Activated CD4-positive, CD25-positive, alpha-beta regulatory T cell treated with anti-CD3 and anti-CD28 coated beads, Interleukin-2, amount 50 U/mL, for 24 hours (primary cell): ENCODE data around the gene TNFRSF18.
"Not testable (repeated sequence)": the region's sequence is repeated elsewhere in the genome, so short reads cannot be mapped to it uniquely, and the experiment has no call there.

ENCODE experiments used
- ATAC-seq, 2 donors: fragments of 150-1000 bp; cut with Tn5 transposase; one replicate each; pipeline ENCODE4 v1.10.0; 2021; ENCODE audit warnings: mild to moderate bottlenecking in 1 of 2, moderate library complexity in 1 of 2

The TNFRSF18 gene, protein sequence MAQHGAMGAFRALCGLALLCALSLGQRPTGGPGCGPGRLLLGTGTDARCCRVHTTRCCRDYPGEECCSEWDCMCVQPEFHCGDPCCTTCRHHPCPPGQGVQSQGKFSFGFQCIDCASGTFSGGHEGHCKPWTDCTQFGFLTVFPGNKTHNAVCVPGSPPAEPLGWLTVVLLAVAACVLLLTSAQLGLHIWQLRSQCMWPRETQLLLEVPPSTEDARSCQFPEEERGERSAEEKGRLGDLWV

DNA sequence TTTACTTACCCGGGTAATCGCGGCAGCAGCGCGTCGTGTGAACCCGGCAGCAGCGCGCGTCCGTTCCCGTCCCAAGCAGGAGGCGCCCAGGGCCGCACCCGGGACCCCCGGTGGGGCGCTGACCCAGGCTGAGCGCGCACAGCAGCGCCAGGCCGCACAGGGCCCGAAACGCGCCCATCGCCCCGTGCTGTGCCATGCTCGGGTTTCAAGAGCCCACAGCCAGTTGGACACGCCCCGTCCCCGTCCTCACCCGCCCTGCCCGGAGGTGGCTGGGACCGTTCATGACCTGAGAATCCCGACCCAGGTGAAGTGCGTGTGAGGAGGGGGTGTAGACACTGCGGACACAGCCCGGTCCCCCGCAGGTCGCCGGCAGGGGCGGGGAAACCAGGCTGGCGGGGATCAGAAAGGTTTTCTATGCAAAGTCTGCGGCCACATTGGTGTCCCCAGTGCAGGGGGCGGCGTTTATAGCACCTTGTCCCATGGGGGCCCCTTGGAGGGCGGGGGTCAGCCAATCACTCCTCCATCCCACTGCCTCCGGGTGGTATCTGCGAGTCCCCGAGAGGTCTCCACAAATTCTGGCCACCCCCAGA is at the start of gene TNFRSF18:
Gene TNFRSF18 (minus strand): TSS at position 217 of the 590 bp plus-strand sequence. CDS start 21 bp downstream, at position 196.
- peak; percentile 17 to 18 for ATAC-seq

DNA sequence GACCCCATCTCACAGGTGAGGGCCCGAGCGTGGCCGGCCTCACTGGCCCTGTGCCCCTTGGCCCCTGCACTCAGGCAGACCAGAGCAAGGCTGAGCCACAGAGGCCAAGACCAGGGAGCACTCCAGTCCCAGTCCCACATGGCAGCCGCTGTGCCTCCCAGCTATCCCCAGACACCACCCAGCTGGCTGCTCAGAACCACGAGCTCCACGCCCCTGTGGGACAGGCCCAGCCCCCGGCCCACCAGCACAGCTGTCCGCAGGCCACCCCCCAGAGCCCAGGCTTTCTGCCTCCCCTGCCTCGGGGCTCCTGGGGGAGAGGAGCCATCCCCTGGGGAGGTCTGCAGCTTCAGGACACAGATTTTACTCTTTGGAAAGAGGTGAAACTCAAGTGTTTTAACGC is 49.2 kb upstream of the TNFRSF18 start:
- ATAC-seq, result no peak

DNA sequence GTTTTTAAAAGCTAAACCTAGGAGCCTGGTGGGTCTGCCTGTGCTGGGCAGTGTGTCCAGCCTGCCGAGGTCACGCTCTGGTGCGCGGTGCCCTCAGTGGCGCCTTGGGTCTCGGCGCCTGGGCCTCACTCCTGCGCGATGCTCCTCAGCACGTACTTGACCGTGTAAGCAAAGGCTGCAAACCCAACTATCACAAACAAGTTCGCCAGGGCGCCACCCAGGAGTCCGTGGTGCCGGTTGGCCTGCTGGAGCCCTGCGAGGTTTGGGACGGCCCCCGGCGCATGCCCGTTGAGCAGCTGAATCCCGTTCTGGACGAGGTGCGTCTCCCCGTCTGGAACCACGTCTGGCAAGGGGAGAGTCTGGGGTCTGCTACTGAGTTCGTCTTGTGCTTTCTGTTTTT is 48.7 kb upstream of the TNFRSF18 start:
- ATAC-seq, result no peak

DNA sequence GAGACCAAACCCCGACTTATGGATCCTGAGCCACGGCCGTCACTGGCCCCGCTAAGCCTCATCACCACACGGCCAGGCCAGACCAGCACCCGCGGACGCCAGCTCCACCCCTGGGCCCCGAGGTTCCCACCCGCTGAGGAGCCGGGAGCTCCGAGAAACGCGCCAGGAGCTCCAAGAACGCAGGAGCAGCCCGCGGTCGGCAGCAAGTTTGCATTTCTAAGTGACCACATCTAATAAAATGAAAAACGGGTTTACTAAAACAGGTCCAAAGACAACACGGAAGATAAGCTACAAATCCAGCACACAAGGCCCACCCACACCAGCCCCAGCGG is 48.2 kb upstream of the TNFRSF18 start:
- no peak for ATAC-seq

DNA sequence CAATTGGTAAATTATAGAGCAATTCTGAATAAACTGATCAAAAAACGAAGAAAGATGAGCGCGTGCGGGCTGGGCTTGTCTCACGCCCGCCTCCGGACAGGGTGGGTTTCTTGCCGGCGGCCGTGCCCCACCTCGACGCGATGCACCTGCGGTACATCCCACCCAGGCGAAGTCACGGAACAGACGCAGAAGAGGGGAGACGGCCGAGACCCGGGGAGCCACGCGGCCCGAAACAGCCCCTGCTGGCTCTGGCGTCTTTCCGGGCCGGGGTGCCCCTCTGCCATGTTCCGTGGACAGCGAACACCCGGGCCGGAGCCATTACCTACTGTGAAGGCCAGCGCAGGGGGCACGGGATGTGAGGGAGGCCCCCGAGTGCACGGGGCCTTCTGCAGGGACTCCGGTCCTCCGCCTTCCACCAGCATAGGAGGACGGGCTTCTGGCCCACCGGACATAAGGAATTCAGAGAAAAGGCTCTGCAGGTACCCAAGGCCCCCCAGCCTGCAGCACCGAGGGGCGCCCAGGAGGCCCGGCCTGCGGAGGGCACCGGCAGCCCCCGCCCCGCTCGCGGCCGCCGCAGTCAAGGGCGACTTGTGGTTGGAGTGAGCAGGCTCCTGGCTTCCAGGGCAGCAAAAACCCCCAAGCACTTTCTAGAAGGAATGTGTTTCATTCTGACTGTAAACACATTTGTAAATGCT is 47.7 kb upstream of the TNFRSF18 start:
- ATAC-seq, result no peak

DNA sequence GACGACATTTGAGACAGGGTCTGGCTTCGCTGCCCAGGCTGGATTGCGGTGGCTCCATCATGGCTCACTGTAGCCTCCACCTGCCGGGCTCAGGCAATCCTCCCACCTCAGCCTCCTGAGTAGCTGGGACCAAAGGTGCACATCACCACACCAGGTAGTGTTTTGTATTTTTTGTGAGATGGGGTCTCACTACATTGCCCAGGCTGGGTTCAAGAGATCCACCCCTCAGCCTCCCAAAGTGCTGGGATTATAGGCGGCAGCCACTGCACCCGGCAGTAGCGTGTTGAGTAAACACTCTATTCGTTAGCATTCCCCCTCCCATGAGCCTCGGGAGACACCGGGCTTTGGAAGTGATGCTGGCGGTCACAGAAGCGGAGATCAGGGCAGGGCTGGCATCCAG is 46.9 kb upstream of the TNFRSF18 start:
- ATAC-seq, result no peak

DNA sequence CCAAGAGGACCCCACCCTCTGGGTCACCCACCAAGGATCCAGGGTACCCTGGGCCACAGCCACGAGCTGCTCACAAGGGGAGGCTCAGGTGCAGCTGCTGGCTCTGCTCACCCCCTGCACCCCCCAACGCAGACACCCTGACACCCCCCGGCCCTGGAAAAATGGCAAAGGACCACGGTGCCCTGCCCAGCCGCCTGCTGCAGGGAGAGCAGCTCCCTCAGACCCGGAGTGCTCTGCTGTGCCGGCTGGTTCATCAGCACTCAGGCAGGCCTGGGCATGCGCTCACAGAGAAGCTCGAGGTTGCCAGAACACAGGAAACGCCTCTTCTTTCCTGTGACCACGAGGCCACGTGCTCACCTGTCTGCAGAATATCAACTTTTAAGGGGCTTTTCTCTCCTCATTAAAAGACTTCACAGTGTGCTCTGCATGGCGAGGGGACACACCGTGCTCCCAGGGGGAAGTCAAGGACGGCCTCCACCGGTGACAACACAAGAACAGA is 44.4 kb upstream of the TNFRSF18 start:
- peak; percentile 87 to 89 for ATAC-seq

DNA sequence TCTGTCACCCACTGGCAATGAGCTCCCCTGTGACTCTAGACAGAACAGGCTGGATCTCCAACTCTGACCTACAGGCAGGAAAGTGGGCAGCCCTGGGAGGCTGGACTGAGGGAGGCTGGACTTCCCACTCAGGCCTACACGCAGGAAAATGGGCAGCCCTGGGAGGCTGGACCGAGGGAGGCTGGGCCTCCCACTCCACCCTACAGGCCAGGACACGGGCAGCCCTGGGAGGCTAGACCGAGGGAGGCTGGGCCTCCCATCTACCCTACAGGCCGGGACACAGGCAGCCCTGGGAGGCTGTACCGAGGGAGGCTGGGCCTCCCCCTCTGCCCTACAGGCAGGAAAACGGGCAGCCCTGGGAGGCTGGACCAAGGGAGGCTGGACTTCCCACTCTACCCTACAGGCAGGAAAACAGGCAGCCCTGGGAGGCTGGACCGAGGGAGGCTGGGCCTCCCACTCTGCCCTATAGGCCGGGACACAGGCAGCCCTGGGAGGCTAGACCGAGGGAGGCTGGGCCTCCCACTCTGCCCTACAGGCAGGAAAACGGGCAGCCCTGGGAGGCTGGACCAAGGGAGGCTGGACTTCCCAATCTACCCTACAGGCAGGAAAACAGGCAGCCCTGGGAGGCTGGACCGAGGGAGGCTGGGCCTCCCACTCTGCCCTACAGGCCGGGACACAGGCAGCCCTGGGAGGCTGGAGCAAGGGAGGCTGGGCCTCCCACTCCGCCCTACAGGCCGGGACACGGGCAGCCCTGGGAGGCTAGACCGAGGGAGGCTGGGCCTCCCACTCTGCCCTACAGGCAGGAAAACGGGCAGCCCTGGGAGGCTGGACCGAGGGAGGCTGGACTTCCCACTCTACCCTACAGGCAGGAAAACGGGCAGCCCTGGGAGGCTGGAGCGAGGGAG is 41.9 kb upstream of the TNFRSF18 start:
- ATAC-seq, result not testable (repeated sequence)

DNA sequence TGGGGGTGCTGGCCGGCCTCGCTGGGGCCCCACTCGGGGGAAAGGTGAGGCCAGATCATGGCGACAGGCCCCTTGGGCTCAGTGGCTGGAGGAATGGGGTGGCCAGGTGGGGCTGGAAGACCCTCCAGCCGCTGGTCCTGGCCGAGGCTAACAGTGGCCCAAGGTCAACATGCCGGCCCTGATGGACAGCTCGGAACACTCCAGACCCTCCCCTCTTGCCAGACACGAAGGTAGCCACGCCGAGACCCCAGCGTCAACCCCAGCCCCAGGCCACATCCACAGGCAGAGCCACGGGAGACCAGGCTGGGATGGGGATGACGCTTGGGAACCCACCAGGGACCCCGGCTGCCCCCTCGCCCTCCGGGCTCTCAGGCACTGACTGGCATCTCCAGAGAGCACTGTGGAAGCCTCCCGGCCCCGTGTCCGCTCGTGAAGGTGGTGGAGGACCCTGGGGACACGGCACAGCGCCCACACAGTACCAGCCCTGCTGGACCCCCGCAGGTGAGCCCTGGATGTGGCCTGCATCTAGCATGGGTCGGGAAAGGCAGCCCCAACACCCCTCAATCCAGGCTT is 41.0 kb upstream of the TNFRSF18 start:
- ATAC-seq, result no peak

DNA sequence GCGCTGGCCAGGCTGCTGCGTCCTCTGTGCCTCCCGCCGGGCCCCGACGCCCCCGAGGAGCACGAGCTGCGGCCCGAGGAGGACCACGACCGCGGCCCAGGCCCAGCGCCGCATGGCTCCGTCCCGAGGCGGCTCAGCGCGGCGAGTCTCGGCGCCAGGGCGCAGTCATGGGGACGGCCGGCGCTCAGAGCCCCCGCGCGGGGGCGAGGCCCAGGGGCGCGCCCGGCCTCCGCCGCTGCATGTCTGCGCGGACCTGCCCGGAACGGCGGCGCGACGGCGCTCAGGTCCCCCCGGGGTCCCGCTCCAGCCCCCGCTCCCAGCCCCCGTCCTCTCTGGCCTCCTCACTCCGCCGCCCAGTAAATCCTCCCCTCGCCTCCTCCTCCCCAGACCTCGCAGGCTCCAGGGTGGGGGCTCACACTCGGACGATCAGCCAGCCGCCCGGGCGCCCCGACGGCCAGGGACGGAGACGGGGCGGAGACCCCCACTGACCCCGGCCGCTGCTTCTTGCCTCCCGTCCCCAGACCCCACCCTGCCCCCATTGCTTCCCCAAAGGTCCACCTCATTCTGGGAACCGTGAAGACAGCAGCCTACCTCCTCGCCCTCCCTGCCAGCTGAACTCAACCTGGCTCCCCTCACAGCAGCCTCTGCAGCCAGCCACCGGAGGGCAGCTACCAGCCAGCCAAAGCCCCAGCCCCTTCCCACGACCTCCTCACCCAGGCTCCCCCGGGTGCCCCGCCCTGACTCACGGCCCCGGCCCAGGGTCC is 40.4 kb upstream of the TNFRSF18 start, which contains the start of gene C1QTNF12:
Gene C1QTNF12 (minus strand): TSS at position 146 of the 764 bp plus-strand sequence. CDS start 32 bp downstream, at position 114.
- ATAC-seq, result no peak

DNA sequence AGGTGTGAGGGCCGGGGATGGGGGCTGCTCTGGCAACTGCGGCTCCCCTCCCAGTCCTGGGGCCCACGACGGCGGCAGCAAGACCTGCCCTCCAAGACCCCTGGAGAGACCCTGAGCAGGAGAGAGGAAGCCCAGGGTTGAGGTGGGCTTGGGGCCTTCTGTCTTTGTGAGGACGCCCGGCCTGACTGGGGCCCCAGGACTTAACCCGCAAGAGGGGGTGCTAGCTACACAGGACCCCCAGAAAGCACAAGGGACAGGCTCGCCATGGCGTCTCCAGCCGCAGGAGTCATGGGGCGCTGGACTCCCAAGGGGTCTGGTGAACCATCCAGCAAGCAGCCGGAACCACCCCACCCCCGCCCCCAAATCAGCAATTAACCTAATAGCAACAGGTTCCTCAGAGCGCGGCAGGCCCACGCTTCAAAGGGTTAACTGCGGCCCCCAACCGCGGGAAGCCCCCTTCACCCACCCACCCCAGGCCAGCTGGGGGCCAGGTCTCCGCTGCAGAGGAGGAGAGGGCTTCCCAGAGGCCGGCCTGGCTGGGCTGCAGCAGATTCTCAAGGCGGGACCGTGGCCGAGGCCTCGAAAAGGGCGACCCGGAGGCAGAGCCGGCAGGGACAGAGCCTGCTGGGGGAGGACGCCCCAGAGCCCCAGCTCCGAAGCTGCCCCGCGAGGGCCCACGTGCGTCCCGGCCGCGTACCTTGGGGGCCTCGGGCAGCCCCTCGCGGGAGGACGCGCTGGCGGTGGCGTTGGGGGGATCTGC is 39.6 kb upstream of the TNFRSF18 start:
- no peak for ATAC-seq

DNA sequence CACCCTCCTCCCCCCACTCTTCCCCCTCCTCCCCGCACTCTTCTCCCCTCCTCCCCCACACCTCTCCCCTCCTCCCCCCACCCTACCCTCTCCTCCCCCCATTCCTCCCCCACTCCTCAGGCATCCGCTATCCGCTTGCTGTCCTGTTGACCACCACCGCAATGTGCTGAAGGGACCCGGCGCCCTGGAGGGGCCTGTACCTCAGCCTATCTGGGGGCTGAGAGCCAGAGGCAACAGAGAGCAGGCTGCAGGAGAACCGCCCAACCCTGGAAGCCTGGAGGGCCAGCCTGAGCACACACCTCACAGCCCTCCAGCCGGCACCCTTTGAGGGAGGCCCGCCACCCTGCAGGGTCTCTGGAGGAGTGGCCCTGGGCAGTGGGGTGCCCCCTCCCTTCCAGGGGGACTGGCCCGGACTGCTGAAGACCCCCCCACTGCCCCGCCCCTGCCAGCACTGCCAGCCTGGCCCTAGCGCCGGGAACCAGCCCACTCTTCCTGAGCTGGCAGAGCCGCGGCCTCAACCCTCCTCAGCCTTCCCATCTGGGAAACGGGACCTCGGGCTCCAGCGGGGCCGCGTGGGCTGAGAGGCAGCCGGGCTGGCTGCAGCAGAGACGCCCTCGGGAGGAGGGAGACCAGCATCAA is 38.9 kb upstream of the TNFRSF18 start:
- no peak for ATAC-seq

DNA sequence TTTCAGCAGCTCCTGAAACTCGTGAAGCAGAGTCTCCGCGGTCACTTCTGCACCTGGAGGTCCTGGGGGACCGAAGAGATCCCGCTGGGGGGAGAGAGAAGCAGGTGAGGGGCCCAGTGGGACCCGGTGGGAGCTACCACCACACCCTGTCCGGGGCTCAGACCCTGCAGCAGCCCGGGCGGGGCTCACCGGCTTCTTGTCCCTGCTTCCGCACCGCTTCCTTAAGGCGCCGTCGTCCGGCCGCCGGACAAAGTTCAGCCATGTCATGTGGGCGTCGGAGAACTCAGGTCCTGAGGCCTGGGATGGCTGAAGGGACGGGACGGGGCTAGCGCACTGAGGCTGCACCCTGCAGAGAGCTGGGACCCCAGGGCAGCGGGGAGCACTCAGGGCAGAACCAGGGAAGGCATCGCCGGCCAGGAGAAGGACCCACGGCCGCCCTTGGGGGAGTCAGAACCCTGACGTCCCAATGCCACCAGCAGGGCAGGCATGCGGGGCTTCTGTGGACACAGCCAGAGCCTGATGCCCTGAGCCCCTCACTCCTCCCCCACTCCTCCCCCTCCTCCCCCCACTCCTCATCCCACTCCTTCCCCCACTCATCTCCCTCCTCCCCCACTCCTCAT is 37.9 kb upstream of the TNFRSF18 start:
- no peak for ATAC-seq

DNA sequence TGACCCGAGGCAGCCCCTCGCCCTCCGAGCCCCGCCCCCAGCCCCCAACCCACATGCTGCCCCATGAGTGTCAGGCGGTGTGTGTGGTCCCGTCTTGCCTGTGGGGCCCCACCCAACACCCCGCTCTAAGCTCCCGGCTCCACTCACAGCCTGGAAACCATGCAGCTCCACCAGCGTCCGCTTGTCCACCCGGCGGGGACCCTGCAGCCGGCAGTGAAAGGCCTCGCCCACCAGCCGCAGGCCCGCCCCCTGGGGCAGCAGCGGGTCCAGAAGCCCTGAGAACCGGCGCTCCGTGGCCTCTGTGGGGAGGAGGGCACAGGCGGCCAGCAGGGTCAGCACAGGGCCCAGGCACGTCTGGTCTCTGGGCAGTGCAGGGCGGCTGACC is 37.4 kb upstream of the TNFRSF18 start:
- ATAC-seq, result no peak

DNA sequence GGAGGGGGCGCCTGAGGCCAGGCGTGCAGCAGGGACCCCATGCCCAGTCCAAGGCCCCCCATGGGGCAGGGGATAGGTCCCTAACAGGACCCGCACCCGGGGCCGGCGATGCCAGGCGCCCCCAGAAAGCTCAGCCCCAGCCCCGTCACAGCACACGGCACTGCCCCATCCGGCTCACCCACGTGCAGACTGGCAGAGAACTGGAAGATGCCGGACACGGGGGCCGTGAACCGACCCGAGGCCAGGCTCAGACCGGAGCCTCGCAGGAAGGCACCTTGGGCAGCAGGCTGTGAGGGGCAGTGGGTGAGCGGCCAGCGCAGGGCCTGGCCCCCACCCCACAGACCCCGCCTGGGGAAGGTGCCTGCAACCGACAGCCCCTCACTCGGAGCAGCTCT is 36.9 kb upstream of the TNFRSF18 start:
- no peak for ATAC-seq

DNA sequence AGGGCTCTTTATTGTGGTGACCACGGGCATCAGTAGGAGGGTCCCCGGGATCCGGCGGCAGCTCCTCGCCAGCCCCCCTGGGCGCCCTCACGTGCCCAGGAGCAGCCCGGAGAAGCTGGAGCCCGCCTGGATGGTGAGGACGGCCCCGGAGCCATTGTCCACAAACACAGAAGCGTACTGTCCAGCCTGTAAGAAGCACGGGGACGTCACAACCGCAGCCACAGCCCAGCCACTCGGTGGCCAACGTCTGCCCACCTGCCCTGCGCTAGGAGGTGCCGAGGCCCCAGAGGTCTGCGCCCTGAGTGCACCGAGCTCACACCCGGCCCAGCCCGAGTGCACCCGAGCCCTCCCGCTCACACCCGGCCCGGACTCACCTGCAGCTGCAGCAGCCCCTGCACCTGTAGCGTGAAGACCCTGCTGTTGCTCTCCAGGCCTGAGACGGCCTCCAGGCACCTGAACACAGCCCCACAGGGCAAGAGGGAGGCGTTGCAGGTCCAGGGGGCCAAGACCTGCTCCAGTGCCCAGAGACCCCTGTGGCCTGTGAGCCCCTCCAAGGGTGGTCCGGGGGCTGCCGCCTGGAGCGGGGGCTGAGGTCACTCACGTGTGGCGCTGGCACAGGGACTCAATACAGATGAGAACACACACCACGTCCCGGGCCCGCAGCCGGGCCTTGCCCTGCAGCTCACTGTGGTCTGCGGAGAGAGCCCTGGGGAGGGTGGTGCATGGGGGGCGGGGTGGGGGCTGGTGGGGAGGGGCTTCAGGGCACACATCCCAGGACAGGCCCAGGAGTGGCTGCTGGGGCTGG is 36.3 kb upstream of the TNFRSF18 start:
- ATAC-seq, result no peak

DNA sequence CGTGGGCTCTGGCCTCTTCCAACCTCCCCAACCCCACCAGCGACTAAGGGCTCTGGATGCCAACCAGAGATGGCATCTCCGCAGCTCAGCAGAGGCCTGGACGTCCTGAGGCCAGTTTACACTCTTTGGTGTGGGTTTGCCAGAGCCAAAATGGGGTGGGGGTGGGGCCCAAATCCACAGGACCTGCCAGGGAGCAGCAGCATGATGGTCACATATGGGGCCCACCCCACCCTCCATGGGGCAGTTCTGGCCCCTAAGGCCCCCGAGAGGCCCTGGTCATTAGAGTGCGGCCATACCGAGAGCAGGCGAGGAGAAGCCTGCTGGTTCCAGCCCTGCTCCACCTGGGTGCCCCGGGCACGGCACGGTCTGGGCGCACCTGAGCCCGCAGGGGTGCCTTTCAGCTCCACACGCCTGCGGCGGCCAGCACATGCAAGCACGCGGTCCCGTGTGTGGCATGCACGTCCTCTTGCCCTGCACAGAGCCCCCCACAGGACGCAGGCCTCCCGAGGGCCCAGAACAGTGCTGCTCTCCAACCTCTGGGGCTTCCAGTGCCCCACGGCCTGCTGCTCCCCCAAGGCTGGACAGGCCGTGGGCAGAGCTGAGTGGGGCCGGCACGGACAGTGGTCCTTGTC is 35.3 kb upstream of the TNFRSF18 start:
- ATAC-seq, result no peak

DNA sequence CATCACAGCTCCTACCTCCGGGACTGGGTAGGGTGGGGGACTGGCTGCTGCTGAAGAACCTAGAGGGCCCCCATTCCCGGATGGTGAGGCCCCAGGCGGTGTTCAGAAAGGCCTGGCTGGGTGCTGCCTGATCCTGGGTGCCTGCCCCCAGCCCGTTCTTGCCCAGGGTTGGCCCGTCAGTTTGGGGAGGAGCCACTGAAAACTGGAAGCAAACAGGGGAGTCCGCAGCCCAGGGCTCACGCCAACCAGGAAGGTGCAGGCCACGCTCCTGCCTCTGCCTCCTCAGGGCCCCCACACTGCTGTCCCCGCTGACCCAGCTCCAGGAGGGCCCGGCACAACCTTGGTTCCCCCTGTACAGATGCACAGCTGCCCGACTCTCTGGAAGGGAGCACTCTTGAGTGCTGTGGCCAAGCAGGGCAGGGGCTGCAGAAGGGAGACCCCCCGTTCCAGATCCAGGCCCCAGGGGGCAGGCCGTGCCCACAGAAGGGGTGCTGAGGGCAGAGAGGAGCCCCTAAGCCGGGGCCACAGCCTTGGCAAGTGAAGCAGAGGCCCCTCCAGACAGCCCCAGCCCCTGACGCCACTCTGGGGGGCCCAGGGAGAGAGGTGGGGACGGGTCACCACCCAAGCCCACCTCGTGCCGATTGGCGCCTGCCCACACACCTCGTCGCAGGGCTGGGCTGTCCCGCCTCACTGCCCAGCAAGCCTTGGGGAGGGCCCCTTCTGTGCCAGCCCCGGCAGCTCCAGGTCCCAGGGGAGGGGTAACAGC is 34.6 kb upstream of the TNFRSF18 start:
- no peak for ATAC-seq
